H1 (cell line): ENCODE data around the gene PRKCZ. TPM values are rescaled to one million over a fixed set of nuclear protein-coding genes. Genes with fewer than 3 reads are reported as not detected.

Experiments
- GTF2F1 ChIP-seq: IDR thresholded peaks from 2 replicates; pipeline ENCODE4 v1.6.1; 2012; ENCODE audit warnings: low read depth, low read length, improper control_type of control experiment, borderline replicate concordance
- polyA plus RNA-seq, 7 experiments: library from polyadenylated mRNA; depleted of rRNA in 3 of 7; stranded (reverse) in 5 of 7; unstranded in 2 of 7; fragments of >200 nt in 5 of 7; fragments of 200-250 nt in 2 of 7; gene quantifications; 1 replicate in 5 of 7; 2 replicates in 1 of 7; 4 replicates in 1 of 7; pipeline versions ENCODE4 v1.2.1 to v1.2.3, GENCODE V29; 2011 to 2013; ENCODE audit warnings: missing spikeins in 2 of 7, mixed read lengths in 2 of 7
- total RNA-seq: library from RNA; stranded (reverse); fragmentation: NEBNext Ultra II Directional; extraction: Animal tissue kit (Norgen Biotek cat#: 25700); gene quantifications from 2 replicates; pipeline ENCODE4 v1.2.1, GENCODE V29; 2021

Gene PRKCZ
- total and polyA plus RNA-seq, 2 of the 8 experiments (the other 6 are each of a cell fraction or from before 2014, with no cell fraction given) = 37.4 to 45.1 TPM

GRCh38 chr1:2214541-2215241 is 164.5 kb downstream of the PRKCZ start (continued):
- no peak for TF ChIP-seq GTF2F1
- TF ChIP-seq, all 59 proteins: peak for 0
